ENCODE results near the gene FTO.

FTO gene

GRCh38 chr16:54160252-54160860, 456.4 kb downstream of the FTO start:
- TF ChIP-seq POLR2AphosphoS5 (IDR thresholded peaks at IDR 0.05; ENCODE audit: low read depth, low read length) (no peak), FOXP2 (optimal IDR thresholded peaks at IDR 0.05; ENCODE audit: borderline replicate concordance, extremely low read depth, extremely low read length, insufficient read depth) (no peak), TAF1 (IDR thresholded peaks at IDR 0.05; ENCODE audit: borderline replicate concordance, insufficient read depth, low read length) (no peak), REST (IDR thresholded peaks at IDR 0.05; ENCODE audit: insufficient read depth in 1 of 2, low read depth in 2 of 2, low read length in 2 of 2) (no peak), SIN3A (IDR thresholded peaks at IDR 0.05; ENCODE audit: borderline replicate concordance, insufficient read depth, low read length) (no peak)

GRCh38 chr16:54160939-54161897, 457.3 kb downstream of the FTO start:
- TF ChIP-seq SIN3A (IDR thresholded peaks at IDR 0.05; ENCODE audit: borderline replicate concordance, insufficient read depth, low read length), result no peak

- TF ChIP-seq TAF1 (IDR thresholded peaks at IDR 0.05; ENCODE audit: borderline replicate concordance, insufficient read depth, low read length) (no peak), FOXP2 (optimal IDR thresholded peaks at IDR 0.05; ENCODE audit: borderline replicate concordance, extremely low read depth, extremely low read length, insufficient read depth) (no peak), REST (IDR thresholded peaks at IDR 0.05; ENCODE audit: insufficient read depth in 1 of 2, low read depth in 2 of 2, low read length in 2 of 2) (no peak), POLR2AphosphoS5 (IDR thresholded peaks at IDR 0.05; ENCODE audit: low read depth, low read length) (no peak), SIN3A (IDR thresholded peaks at IDR 0.05; ENCODE audit: borderline replicate concordance, insufficient read depth, low read length) (no peak)
These were observed 459.4 kb downstream of the FTO start for GRCh38 chr16:54163197-54163843.

GRCh38 chr16:54164789-54165173, 460.8 kb downstream of the FTO start:
- TF ChIP-seq SIN3A (IDR thresholded peaks at IDR 0.05; ENCODE audit: borderline replicate concordance, insufficient read depth, low read length) (no peak), TAF1 (IDR thresholded peaks at IDR 0.05; ENCODE audit: borderline replicate concordance, insufficient read depth, low read length) (no peak), REST (IDR thresholded peaks at IDR 0.05; ENCODE audit: insufficient read depth in 1 of 2, low read depth in 2 of 2, low read length in 2 of 2) (no peak), POLR2AphosphoS5 (IDR thresholded peaks at IDR 0.05; ENCODE audit: low read depth, low read length) (no peak), FOXP2 (optimal IDR thresholded peaks at IDR 0.05; ENCODE audit: borderline replicate concordance, extremely low read depth, extremely low read length, insufficient read depth) (no peak)

GRCh38 chr16:54165174-54165911, 461.4 kb downstream of the FTO start:
- TF ChIP-seq FOXP2 (optimal IDR thresholded peaks at IDR 0.05; ENCODE audit: borderline replicate concordance, extremely low read depth, extremely low read length, insufficient read depth) (no peak), POLR2AphosphoS5 (IDR thresholded peaks at IDR 0.05; ENCODE audit: low read depth, low read length) (no peak), REST (IDR thresholded peaks at IDR 0.05; ENCODE audit: insufficient read depth in 1 of 2, low read depth in 2 of 2, low read length in 2 of 2) (no peak), SIN3A (IDR thresholded peaks at IDR 0.05; ENCODE audit: borderline replicate concordance, insufficient read depth, low read length) (no peak), TAF1 (IDR thresholded peaks at IDR 0.05; ENCODE audit: borderline replicate concordance, insufficient read depth, low read length) (no peak)

Measured in PFSK-1 (cell line).